GM04504 (cell line): ENCODE measurements around the gene MED13L.

Experiments
- DNase-seq: peaks from one replicate; pipeline ENCODE4 v3.0.0-alpha.2; 2012; ENCODE audit warnings: low read depth

The MED13L gene

DNA sequence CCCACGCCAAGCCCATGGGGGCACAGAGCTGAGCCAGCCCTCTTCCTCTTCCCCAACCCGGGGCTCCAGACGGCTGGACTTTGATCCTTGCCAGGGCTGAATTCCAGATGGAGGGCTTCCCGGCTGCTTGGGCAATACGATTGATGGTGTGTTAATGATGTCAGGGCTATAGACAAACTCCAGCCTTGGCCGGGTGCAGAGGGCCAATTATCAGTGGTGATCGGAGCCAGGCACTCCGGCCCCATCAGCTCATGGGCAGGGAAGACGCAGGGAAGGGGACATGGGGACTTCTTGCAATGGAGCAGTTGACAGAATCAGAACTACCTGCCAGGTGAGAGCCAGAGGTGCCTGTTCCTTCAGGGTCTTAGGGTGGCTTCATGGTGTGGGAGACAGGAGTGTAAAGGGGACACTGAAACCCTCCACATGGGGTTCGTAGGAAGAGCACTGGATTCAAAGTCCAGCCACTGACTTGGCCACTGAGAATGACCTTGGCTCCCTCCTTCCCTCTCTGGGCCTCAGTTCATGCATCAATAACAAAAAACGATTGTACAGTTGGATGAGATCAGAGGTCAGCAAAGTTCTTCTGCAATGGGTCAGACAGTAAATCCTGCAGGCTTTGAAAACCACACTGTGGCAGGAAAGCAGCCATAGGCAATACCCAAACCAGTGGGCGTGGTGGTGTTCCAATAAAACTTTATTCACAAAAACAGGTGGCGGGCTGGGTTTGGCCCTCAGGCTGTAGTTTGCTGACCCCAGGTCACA, 333.7 kb downstream of the MED13L start:
- DNase-seq: no peak

- DNase-seq: no peak
Observed at GRCh38 chr12:115943310-115943629, 334.2 kb downstream of the MED13L start.

GRCh38 chr12:115942346-115942745, 335.1 kb downstream of the MED13L start:
- no peak for DNase-seq

- DNase-seq: no peak
Observed at GRCh38 chr12:115941362-115941761, 336.1 kb downstream of the MED13L start.

GRCh38 chr12:115938794-115939377, 338.6 kb downstream of the MED13L start:
- no peak for DNase-seq

GRCh38 chr12:115936997-115937916, 340.2 kb downstream of the MED13L start:
- DNase-seq: no peak

GRCh38 chr12:115934877-115935276, 342.6 kb downstream of the MED13L start:
- DNase-seq: no peak

DNA sequence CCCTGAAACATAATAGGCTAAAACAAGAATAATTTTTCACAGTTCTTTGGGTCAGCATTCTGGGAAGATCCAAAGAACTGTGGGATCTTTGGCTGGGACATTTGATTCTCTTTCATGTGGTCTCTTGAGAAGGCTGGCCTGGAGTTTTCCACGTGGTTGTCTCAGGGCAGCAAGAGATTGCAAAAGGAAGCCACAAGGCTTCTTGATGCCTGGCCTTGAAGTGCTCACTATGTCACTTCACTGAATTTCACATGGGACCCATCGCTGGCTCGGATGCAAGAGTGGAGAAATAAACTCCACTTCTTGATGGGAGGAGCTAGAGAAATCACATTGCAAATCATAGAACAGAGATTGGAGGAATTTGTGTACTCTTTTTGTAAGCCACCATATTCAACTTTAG, 343.4 kb downstream of the MED13L start:
- DNase-seq: no peak

DNA sequence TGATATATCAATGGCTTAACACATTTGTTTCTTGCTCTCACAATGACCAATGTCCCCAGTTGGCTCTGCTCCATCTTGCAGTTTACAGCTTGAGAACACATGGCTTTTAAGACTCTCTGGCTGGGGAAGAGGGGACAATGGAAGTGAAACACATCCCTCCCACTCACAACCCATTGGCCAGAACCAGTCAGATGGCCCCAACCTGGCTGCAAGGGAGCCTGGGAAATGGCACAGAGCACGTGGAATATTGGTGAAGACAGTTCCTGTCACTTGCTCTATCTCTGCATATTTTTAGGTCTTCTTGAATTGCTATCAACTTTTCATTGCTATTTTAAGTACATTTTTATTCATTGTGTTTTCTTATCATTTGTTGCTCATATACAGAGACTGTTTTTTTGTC, 345.4 kb downstream of the MED13L start:
- DNase-seq: no peak

DNA sequence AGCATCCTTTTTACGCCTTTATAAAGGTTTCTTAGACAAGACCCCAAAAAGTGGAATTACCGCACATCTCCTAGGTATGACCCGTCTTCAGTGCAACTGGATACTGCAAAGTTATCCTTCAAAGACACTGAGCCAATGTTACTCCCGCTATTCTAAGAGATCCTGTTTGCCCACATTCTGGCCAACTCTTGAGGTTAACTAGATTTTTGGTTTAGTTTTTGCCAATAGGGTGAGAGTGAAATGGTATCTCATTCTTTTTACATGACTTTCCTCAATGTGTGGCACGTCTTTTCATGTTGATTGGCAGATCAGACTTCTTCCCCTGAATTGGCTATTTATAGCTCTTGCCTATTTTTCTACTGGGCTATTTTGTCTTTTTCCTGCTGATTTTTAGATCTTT, 347.2 kb downstream of the MED13L start:
- no peak for DNase-seq

GRCh38 chr12:115926037-115926670, 351.3 kb downstream of the MED13L start:
- DNase-seq: no peak

- DNase-seq: no peak
Observed at GRCh38 chr12:115923851-115924250, 353.6 kb downstream of the MED13L start.

DNA sequence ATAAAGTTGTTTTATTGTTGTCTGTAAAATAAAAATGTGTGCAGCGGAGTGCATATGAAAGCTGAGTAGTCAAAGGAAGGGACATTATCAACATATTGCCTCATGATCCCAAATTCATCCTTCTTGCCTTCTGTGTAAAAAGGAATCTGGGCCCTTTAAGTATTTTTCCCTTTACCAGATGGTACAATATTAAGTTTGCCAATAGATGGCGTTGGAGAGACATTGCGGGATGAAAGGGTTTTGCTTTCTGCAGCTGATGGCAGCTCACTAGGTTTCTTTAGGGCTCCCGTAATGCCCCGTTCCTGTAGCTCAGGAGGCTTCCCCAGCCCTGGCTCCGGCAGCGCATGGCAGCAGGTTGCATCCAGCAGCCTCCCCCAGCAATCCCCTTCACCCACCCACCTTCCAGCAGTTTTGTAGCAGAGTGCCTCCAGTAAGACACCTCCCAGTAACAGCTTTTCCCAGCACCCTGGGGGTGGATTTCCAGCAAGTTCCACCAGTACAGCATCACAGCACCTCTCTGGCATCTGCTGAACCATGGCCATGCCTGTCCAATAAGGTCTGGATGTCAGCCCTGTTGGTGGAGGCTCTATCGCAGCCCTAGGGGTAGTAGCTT, 354.4 kb downstream of the MED13L start:
- DNase-seq: no peak

DNA sequence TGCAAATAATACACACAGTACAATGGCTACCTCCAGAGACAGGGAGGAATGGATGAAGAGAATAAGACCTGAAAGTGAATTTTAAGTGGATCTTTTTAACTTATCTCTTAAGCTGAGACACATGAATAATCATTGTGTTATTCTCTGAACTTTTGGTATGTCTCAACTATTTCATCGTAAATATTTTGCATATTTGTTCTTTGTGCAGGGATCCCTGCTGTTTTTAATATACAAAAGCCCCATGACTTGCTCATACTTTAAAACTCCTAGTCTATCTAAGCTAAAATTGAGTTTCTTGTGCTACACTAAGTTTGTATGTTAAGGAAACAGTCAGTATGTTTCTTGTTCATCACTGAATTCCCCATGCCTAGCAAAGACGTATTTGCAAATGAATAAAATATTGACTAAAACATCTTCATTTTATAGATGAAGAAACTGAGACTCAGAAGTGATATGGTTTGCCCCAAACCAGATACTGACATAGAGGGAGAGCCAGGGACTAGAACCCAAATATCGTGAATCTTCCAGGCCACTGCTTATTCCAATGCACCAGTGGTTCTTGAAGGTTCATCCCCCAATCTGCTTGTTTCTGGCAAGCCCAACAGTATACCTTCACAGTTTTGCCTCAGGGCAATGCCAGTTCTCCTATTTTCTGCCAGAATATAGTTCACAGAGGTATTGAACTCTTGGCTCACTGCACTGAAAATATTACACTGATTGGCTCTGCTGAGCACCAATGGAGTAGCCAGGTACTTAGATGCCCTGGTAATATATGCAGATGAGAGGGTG, 356.9 kb downstream of the MED13L start:
- no peak for DNase-seq

DNA sequence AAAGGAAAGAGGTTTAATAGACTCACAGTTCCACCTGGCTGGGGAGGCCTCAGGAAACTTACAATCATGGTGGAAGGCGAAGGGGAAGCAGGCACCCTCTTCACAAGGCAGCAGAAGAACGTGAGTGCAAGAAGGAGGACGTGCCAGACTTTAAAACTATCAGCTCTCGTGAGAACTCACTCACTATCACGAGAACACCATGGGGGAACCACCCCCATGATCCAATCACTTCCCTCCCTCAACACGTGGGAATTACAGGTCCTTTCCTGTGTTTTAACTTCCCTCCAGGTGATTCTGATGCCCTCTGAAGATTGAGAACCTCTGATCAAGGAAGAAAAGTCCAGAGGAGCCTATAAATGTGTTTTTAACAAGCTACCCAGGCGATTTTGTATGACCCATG, 358.7 kb downstream of the MED13L start:
- DNase-seq: no peak

- DNase-seq: no peak
Observed at GRCh38 chr12:115916910-115917668, 360.4 kb downstream of the MED13L start.

DNA sequence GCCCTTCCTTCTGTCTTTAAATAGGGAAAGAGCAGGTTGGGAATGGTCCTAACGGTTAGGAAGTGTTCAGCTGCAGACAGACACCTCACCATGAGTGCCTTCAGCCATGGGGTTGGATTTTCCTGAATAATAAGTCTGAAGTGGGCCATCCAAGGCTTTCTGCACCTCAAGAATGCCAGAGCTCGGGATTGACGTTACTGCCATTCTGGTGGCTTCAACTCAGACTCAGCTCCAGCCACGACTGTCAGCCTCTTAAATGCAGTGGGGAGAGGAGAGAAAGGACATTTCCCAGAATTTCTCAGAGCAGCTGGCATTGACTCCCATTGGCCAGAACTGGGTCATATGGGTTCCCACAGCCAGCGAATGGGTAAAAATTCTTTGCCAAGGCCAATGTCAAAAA, 363.4 kb downstream of the MED13L start:
- no peak for DNase-seq

GRCh38 chr12:115912440-115912839, 365.1 kb downstream of the MED13L start:
- DNase-seq: no peak

DNA sequence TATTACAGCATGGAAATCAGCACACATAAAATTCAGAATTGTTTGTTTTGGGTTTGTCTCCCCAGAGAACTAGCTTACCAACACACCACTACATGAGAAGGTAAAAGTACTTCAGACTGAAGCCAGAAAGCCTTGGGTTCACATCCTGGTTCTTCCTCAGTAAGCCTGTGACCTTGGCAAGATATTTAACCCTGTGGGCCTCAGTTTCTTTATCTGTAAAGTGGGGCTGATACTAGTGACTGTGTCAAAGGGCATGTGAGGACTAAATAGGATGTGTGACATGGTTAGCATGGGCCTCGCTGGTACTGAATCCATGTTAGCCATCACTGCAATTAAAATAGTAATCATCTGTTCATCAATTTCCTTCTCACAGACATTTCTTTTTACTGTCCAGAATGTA, 366.1 kb downstream of the MED13L start:
- no peak for DNase-seq

DNA sequence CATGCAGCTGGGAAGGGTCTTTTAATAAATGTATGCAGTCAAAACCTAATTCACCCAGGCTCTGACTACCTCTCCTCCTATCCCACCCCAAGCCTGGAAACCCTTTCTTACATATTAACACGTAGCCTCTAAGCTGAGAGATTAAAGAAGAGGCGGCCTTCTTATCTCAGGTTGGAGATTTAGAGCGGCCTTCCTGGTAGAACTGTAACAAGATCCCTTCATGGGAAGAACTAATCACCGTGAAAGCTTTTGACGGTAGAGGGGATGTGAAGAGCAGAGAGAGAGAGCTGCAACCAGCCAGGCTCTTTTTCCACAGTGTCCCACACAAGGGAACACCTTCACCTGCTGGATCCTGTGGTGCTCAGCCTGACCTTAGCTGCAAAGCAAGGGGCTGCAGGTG, 367.4 kb downstream of the MED13L start:
- no peak for DNase-seq
